ENCODE results near the gene ALOX5.
"Not testable (repeated sequence)": the region's sequence is repeated elsewhere in the genome, so short reads cannot be mapped to it uniquely, and the experiment has no call there.

The ALOX5 gene

GRCh38 chr10:45374350-45375052 is 485 bp downstream of the ALOX5 start:
- no peak for DNase-seq (ENCODE audit: low read depth in 3 of 3)

- no peak for DNase-seq (ENCODE audit: low read depth in 3 of 3)
Measured at GRCh38 chr10:45375101-45375500, 1.1 kb downstream of the ALOX5 start.

GRCh38 chr10:45375716-45376231 is 1.8 kb downstream of the ALOX5 start:
- DNase-seq (ENCODE audit: low read depth in 3 of 3): no peak

GRCh38 chr10:45376371-45376801 is 2.4 kb downstream of the ALOX5 start:
- no peak for DNase-seq (ENCODE audit: low read depth in 3 of 3)

- no peak for DNase-seq (ENCODE audit: low read depth in 3 of 3)
Measured at GRCh38 chr10:45377321-45377720, 3.3 kb downstream of the ALOX5 start.

- no peak for DNase-seq (ENCODE audit: low read depth in 3 of 3)
Measured at GRCh38 chr10:45377858-45378257, 3.8 kb downstream of the ALOX5 start.

- DNase-seq (ENCODE audit: low read depth in 3 of 3): no peak
Measured at GRCh38 chr10:45378914-45379726, 5.1 kb downstream of the ALOX5 start.

GRCh38 chr10:45379891-45380540 is 6.0 kb downstream of the ALOX5 start:
- DNase-seq (ENCODE audit: low read depth in 3 of 3): no peak

GRCh38 chr10:45380903-45381620 is 7.0 kb downstream of the ALOX5 start:
- no peak for DNase-seq (ENCODE audit: low read depth in 3 of 3)

- no peak for DNase-seq (ENCODE audit: low read depth in 3 of 3)
Measured at GRCh38 chr10:45382591-45382990, 8.6 kb downstream of the ALOX5 start.

GRCh38 chr10:45383682-45384330 is 9.8 kb downstream of the ALOX5 start:
- no peak for DNase-seq (ENCODE audit: low read depth in 3 of 3)

- DNase-seq (ENCODE audit: low read depth in 3 of 3): no peak
Measured at GRCh38 chr10:45386657-45387056, 12.6 kb downstream of the ALOX5 start.

GRCh38 chr10:45387096-45387893 is 13.3 kb downstream of the ALOX5 start:
- no peak for DNase-seq (ENCODE audit: low read depth in 3 of 3)

- DNase-seq (ENCODE audit: low read depth in 3 of 3): not testable (repeated sequence)
Measured at GRCh38 chr10:45389671-45390070, 15.7 kb downstream of the ALOX5 start.

- not testable (repeated sequence) for DNase-seq (ENCODE audit: low read depth in 3 of 3)
Measured at GRCh38 chr10:45391636-45392035, 17.6 kb downstream of the ALOX5 start.

- no peak for DNase-seq (ENCODE audit: low read depth in 3 of 3)
Measured at GRCh38 chr10:45395554-45395953, 21.5 kb downstream of the ALOX5 start.

GRCh38 chr10:45398595-45398994 is 24.6 kb downstream of the ALOX5 start:
- DNase-seq (ENCODE audit: low read depth in 3 of 3): no peak

GRCh38 chr10:45399113-45399512 is 25.1 kb downstream of the ALOX5 start:
- no peak for DNase-seq (ENCODE audit: low read depth in 3 of 3)

- DNase-seq (ENCODE audit: low read depth in 3 of 3): no peak
Measured at GRCh38 chr10:45403151-45403550, 29.1 kb downstream of the ALOX5 start.

GRCh38 chr10:45404087-45404769 is 30.2 kb downstream of the ALOX5 start:
- no peak for DNase-seq (ENCODE audit: low read depth in 3 of 3)
